Hindlimb muscle (tissue), 1 donor: Measurements from ENCODE around the gene DCHS1. TPM values are rescaled to one million over a fixed set of nuclear protein-coding genes. Genes with fewer than 3 reads are reported as not detected.
A peak's percentile ranks its signal among the peaks of the same experiment; 100 is the strongest.

Source experiments
- DNase-seq: peaks from one replicate; pipeline ENCODE4 v3.0.0-alpha.2; 2013
- polyA plus RNA-seq: library from polyadenylated mRNA; unstranded; fragments of 120-200 nt; gene quantifications from one replicate; pipeline ENCODE4 v1.2.1, GENCODE V29; 2013; ENCODE audit not compliant: insufficient read length

Gene DCHS1
- polyA plus RNA-seq, 1 donor, result 43.8 TPM

DNA sequence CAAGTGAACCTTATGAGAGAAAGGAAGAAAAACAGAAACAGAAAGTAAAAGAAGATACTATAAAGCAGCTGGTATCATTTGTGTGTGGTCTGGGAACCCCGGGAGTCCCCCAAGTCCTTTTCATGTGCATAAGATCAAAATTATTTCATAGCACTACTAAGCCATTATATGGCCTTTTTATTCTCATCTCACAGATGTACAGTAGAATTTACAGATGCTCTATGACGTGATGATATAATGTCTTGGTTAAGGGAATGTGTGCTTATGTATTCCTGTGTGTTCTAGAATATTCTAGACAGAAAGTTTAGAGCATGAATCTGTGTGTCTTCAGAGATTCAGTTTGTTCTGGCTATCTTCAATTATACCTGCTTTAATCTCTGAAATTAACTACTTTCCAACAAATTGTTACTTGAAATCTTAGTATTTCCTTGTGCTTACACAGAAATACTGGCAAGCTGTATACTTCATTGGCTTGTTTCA lies 27.8 kb downstream of the DCHS1 start:
- DNase-seq, result no peak

DNA sequence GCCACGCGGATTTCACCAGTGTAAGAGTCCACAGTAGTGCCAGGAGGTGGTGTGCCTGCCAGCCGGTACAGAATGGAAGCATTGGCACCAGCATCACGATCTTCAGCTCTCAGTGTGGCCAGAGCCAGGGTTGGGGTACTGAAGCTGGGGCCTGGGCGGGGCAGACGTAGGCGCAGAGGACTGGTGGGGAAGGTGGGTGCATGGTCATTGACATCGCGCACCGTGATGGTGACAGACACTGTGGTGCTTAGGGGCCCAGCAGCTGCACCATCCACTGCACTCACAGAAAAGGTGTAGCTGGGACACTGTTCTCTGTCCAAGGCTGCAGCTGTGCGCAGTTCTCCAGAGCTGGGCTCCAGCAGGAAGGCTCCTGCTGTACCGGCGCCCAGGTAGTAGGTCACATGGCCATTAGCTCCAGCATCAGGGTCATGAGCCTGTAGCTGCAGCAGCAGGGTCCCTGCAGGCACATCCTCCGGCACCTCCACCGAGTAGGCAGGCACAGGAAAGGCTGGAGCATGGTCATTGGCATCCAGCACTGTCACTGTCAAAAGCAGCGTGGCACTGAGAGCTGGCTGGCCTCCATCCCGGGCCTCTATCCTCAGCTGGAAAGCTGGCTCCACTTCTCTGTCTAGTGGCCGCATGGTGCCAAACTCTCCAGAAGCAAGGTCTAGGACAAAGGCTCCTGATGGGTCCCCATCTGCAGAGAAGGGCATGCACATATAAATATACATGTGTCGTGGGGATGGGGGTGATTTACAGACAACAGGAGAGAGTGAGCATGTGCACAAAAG lies 28.4 kb downstream of the DCHS1 start:
- no peak for DNase-seq

DNA sequence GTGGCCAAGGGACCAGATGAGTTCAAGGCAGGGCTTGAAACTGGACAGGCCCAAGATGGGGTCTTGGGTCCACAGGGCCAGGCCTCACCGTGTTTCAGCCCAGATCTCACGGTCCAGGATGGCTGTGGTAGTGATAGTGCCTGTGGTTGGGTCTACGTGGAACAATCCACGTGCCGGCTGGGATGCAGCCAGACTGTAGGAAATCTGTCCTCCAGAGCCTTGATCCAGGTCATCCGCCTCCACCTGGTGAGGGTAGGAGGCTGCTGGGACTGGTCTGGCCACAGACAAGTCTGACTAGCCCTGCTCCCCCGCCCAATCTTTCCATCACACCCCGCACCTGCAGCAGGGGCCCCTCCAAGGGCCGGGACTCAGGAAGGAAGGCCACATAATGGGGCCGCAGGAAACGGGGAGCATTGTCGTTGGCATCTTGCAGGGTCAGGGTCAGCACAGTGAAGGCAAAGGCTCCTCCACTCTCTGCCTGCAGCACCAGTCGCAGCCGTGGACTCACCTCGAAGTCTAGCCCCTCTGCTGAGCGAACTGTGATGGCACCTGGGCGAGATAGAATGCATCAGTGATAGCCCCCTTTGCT lies 29.7 kb downstream of the DCHS1 start:
- DNase-seq, result no peak

DNA sequence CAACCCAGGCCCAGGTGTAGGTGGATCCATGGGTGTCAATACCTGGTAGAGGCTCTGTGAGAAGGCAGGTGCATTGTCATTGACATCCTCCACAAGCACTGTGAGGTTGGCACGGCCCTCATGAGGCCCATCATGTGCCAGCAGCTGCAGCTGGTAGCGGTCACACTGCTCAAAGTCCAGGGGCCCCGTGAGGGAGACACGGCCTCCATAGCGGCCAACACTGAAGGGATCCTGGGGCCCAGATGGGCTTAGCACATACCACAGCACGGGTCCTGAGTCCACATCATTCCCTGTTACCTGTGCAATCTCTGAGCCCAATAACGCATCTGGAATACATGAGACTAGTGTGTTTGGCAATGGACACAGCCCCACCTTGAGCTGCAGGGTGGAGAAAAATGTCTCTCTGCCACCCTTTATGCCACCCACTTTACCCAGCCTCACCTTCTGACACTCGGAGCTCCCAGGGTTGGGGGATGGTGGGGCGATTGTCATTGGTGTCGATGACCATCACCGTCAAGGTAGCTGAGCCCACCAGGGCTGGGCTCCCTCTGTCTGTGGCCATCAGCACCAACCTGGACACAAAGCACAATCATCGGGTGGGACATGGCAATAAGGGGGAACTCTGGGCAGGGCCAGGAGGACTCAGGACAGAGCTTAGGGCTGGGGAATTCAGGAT lies 30.3 kb downstream of the DCHS1 start:
- DNase-seq, result no peak

DNA sequence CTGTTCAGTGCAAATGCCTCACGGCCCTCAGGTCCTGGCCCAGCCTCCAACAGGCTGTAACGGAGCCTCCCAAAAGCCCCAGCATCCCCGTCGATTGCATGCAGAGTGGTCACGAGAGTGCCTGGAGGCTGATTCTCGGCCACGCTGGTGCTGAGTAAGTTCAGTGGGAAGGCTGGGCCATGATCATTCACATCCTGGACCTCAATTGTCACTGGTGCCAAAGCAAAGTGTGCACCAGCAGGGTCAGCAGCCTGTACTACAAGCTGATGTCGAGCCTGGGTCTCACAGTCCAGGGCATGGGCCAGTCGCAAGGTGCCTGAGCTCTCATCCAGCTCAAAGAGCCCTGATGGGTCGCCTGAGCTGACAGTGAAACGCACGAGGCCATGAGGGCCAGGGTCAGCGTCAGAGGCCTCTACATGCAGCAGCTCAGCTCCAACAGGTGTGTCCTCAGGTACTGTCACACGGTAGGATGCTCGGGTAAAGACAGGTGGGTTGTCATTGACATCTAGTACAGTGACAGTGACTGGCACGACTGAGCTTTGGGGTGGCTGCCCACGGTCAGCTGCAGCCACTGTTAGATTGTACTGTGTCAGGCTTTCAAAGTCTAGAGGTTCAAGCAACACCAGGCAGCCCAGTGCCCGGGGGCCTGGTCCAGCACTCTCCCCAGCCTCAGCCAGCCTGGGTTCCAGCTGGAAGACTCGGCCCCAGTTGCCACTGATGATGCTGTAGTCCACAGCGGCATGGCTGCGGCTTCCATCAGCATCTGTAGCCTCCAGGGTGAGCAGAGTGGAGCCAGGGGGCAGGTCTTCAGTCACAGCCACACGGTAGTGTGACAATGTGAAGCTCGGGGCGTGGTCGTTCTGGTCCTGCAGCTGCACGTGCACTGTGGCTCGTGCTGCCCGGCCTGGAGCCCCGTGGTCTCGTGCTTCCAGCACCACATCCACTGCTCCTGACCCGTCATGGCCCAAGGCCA lies 31.9 kb downstream of the DCHS1 start:
- no peak for DNase-seq

DNA sequence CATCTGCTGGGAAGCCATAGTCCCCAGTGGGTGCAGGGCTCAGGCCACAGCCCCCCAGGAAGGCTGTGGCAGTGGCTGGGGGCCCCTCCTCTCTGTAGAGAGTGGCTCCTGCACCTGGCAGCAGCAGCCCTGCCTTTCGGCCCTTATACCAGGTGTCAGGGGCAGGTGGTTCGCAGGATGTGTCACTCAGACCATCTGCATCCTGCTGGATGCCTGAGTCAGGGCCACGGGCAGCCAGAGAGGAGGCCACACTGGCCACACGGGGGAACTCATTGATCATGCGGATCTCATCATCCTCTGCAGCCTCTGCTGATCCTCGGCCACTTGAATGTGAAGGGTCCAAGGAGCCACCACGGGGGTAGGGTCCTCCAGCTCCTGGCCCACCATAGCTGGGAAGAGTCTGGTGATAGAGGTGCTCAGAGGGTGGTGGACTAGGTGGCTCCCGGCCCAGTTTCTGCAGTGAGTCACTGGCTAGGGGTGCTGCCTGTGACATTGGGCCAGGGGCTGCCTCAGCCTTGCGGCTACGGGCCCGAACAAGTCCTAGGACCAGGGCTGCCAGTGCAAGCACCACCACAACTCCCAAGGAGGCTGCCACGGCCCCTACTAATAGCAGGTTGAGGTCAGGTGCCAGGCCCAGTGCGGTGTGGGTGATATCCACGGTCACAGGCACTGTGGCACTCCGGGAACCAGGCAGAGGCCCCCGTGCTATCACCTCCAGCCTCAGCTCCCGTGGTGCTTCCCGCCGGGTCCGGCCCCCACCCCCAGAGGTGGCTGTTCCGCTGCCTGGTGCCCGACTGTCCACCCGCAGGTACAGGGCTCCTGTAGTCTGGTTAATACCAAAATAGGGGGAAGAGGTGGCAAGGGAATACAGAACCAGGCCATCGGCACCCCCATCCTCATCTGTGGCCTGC lies 33.1 kb downstream of the DCHS1 start:
- DNase-seq, result no peak

DNA sequence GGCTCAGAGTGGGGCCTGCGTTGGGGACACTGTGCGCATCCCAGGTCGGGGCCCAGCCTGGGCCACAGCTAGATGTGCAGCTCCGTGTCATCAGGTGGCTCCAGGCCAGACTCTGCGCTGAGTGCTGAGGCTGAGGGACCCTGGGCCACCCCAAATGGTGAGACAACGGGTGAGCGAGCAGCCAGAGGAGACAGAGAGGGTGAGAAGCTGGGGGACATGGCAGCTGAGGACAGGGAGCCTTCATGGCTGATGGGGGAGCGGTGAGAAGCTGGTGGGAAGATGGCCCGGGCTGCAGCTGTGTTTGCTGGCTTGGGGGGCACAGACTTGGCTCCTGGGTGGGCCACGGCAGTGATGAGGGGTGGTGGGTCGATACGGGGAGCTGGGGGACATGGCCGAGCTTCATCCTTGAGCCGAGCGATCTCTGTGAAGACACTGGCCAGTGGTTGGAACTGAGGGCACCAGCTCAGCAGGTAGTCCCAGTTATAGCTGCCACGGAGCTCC lies 33.8 kb downstream of the DCHS1 start:
- DNase-seq, result no peak

DNA sequence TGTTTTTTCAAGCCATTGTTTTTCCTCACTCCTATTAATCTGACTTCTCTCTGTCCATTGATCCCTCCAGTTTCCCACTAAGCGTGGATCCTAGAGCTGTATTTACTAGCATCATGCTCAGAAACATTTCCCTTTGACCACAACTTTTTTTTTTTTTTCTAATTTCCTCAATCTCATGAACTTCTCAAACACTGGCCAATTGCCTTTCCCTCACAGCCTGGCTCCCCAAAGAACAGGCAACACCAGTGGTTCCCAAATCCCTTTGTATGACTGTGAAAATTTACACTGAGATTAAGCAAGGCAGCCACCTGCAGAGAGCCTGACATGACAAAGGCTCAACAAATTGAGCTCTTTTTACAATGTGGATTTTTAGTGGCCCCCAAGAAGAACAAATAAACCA lies 35.0 kb downstream of the DCHS1 start:
- DNase-seq, result no peak

DNA sequence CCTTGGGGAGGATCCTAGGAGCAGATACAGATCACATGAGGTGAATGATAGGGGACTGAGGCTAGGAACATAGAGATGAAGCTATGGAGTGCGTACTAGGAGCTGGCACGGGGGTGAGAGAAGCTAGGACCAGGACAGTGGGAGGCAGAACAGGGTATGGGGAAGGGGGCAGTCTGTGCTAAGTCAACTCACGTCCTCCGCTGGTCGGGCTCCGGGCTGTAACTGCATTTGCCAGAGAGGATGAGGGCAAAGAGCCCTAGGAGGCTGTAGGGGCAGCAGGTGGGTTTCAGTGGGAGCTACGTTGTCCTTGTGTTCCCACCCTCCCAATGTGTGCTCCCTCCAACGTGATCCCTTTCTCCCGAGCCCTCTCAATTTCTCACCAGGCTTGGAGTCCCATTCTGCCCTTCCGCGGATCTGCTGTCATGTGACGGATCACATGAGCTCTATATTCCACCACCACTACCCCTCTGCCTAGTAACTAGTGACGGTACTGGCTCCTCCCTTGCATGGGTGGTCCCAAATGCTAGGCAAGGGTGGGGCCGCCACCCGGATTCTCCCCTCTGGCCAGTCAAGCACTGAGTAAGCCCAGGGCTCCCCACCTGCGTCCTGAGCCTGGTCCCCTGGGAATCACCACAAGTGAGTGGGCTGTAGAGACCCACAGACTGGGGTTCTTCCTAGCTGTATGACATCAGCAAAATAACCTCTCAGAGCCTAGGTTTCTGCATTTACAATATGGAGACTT lies 36.4 kb downstream of the DCHS1 start, which contains the start of gene TPP1:
Gene TPP1, minus strand, starts transcription at position 419 of the 742 bp plus-strand sequence. Its CDS starts 22 bp downstream, at position 397.
- DNase-seq, result peak; percentile 94

DNA sequence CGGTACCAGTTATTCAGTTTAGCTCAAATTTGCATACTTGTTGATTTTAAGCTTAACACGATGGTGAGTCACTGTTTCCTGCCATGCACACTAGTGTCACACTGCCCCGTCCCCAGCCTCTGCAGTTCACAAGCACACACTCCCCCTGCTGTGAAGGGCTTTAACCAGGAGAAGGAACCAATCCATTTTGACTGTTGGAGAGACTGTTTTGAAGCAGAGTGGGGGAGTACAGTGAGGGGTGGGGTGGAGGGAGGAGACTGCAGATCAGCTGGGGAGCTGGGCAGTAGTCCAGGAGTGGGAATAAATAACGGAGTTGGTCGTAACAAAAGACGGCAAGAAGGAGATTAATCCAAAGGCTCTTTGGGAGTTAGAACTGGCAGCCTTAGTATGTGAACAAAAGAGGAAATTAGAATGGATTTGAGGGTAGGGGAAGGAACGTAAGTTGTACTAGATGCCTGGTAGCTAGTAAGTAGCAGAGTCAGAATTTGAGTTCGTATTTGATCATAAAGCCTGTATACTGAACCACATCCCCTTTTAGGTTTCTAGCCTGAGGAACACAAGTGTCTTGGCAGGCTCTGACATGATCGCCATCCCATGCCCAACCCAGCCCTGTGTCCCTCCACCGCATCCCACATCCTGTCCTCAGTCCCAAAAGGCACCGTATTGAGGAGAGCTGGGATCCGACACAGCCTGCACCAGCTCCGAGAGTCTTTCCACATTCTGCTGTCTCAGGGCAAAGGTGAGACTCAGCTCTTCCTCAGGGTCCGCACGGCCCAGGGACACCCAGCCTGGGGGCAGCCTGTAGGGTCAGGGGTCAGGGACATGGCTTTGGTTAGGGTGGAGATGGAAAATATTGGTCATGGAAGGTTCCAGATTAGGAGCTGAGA lies 37.2 kb downstream of the DCHS1 start:
- peak; percentile 48 for DNase-seq

DNA sequence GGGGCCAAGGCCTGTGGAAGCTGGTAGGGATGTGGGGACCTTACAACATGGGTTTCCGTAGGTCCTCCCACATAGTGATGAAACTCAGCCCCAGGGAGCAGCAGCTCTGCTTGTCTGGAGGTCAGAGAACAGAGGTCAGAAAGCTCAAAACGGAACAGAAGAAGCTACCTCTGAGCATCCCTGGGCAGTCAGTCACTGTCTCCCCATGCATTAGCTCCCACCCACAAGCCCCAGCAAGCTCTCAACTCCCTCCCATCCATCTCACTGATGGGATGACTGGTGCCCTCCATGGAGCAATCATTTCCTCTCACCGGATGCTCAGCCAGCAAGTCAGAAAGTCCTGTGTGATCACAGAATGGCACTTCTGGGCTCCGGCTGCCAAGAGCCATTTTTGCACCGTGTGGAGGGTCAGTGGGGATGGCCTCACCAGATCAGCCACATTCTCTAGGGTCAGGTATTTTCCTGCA lies 38.3 kb downstream of the DCHS1 start:
- DNase-seq, result no peak

DNA sequence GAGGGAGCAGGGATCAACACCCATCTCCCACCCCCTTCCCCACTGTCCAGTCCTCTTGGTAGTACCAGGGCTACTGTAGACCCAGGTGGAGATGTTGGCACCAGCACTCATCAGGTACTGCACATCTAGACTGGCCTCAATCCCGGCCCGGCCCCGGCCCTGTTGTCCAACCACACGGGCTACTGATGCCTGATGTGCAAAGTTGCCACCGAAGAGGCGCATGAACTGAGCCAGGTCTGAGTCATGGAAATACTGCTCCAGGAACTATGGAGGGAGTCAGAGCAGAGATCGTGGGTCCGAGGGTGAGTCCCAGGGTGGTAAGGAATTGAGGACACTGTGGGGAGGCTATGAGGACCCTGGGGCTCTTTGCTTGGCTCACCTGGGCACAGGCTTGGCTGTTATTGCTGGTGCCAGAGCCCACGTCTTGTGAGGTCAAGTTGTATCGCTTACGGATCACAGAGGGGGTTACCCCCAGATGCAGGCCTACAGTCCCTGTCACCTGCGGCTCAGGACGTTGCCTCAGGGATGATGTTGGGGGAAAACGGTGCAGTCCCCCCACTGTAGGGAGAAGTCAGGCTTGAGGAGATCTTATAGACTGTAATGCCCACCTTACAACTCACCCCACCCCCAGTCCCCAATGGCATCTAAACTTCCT lies 38.9 kb downstream of the DCHS1 start:
- no peak for DNase-seq

DNA sequence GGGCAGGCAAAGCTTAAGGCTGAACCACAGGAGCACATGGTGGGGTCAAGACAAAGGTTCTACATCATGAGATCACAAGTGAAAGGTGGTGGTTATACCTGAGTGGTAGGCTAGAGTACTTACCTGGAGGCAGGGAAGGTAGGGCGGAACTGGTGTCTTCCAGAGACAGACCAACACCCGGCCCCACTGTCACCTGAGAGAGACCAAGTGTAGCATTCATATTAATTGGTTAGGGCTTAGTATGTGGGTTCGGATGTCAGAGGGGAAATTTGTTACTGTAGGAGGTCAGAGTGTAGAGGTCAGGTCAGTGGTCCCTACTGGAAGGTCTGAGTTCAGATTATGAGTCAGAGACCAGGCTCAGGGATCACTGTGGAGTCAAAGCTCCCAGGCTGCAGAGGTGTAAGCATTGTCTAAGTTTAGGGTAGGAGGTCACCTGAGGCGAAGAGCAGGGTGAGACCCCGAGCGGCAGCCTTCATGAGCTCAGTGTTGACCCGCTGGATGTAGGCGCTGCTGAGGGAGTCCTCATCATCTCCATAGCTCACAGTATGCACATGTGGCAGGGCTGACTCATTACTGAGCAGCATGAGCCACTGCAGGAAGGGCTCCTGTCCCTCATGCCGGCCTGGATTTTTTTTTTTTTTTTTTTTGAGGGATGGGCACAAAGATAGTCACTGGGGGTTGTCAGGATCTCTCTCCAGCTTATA lies 39.6 kb downstream of the DCHS1 start:
- DNase-seq, result no peak

DNA sequence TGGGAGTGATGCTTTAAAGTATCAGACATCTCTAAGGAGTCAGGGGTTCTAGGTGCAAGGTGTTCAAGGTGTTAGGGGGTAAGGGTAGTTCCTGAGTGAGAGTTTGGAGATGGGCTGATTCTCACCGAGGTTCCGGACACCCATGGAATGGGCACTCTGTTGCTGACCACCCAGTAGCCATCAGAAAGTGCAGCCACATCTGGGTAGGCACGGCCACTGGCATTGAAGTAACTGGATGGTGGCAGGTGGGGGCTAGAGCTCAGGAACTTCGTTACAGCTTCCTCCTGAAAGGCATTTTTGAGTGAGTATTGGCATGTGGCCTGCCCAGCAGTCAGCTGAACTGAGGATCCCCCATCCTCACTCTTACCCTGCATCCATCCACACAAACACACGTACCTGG lies 40.6 kb downstream of the DCHS1 start:
- DNase-seq, result no peak

DNA sequence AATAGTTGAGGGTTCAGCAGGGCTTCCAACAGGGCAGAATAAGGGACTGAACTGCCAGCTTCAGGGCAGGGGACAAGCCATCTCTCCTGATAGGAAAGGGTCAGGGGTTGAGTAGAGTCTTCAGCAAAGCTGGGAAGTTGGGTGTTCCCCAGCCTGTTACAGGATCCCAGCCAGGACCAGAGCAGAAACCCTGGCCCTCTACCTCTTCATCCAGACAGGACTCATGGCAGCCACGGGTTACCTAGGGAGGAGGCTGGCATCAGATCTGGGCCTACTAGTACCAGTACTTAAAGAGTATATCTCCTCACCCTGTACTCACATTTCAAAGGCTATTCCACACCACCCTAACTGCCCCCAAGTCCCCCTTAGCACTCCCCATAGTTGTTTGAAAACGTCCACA lies 41.2 kb downstream of the DCHS1 start:
- DNase-seq, result no peak

DNA sequence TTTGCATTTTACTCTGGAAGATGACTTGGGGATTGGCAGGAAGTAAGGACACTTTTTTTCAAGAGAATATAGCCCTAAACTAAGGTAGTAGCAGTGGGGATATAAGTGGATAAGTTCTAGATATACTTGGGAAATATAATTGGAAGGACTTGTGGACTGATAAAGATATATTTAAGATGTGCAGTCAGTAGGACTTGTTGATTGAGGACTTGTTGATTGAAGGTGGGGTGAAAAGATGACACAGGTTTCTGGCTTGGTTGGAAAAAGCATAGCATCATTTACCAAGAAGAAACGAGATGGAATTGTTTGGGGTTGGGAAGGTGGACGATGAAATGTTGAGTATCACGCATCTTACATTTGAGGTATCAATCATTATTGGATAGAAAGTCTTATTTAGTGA lies 42.1 kb downstream of the DCHS1 start:
- no peak for DNase-seq

DNA sequence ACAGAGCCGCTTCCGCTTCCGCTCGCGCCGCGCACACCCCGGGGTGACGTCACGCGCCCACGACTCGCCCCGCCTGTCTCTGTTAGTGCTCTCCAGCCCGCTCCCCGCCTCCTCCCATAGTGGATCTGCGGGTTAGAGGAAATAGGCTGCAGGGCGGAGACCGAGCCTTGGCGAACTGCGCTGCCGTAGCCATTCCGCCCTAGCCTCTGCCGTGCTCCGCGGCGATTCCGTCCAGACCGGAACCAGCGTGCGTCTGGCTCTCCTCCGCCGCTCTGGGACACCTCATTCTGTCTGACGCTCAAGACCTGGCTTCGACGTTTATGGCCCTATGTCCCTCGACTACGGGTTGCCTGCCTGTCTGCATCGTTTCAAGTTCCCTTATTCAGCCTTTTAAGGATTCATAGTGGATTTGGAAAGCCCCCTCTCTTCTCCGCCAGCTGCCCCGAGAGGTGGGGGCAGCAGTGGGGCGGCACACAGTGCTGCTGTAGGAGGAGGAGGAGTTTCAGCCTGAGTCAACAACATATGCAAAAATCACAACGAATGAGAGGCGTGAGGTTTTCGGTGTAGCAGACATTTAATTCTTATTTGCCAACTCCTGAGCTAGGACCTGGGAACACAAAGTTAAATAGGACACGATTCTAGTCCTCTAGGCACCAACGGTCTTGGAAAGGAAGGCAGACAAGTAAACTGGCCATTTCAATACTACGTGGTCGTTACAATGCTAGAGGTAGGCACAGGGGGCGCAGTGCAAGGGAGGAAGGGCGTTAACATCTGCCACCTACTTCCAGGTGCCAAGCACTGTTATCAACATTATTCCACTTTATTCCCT lies 43.2 kb downstream of the DCHS1 start, which contains the start of gene TAF10:
Gene TAF10, minus strand, starts transcription at position 4 of the 829 bp plus-strand sequence. CDS start 27 bp downstream, outside the sequence.
- DNase-seq, result peak; percentile 95
